H7 (cell line): ENCODE data around the gene DLST. TPM values are rescaled to one million over a fixed set of nuclear protein-coding genes. Genes with fewer than 3 reads are reported as not detected.

Source experiments
- DNase-seq: peaks from one replicate; pipeline ENCODE4 v3.0.0; 2012
- H3K27me3 ChIP-seq: 2 replicates; pipeline ENCODE4 v1.6.0; 2011; ENCODE audit warnings: mild to moderate bottlenecking, low read length; ENCODE audit not compliant: control insufficient read depth, insufficient read depth
- H3K36me3 ChIP-seq: replicated peaks from 2 replicates; pipeline ENCODE4 v1.5.1; 2011; ENCODE audit warnings: low read length; ENCODE audit not compliant: control insufficient read depth, insufficient read depth
- H3K4me3 ChIP-seq: 2 replicates; pipeline ENCODE4 v1.5.1; 2011; ENCODE audit warnings: low read depth, mild to moderate bottlenecking, control low read depth, low read length, moderate library complexity; ENCODE audit not compliant: insufficient read depth
- total RNA-seq: library from RNA; depleted of rRNA; stranded (reverse); fragments of >200 nt; shearing (Covaris generic); gene quantifications from 2 replicates; pipeline ENCODE4 v1.2.3, GENCODE V29; 2014

Gene DLST
- total RNA-seq, 1 experiment from 2014 or later: 71.0 TPM

- no peaks in the 10 kb centered on the region; the same call in 1 of the 2 replicates for H3K36me3 ChIP-seq
- H3K4me3 ChIP-seq: no peak overlapping the region
- no peaks in the 10 kb centered on the region for H3K27me3 ChIP-seq
- no peak for DNase-seq
Observed at GRCh38 chr14:74913393-74913910, 31.7 kb downstream of the DLST start.

- Histone ChIP-seq H3K36me3 (no peaks in the 10 kb centered on the region; the same call in 1 of the 2 replicates), H3K4me3 (no peak overlapping the region), H3K27me3 (no peaks in the 10 kb centered on the region)
- DNase-seq: peak; percentile 85
Observed at GRCh38 chr14:74913986-74914573, 32.4 kb downstream of the DLST start.

- Histone ChIP-seq H3K36me3 (peaks cover 3% of the 10 kb centered on the region), H3K4me3 (no peak overlapping the region), H3K27me3 (no peaks in the 10 kb centered on the region)
- DNase-seq: no peak
Observed at GRCh38 chr14:74915426-74915825, 33.7 kb downstream of the DLST start.

- no peak for DNase-seq
- Histone ChIP-seq H3K36me3 (peaks cover 3% of the 10 kb centered on the region), H3K4me3 (no peak overlapping the region), H3K27me3 (no peaks in the 10 kb centered on the region)
Observed at GRCh38 chr14:74915826-74916225, 34.1 kb downstream of the DLST start.

GRCh38 chr14:74917178-74917543 is 35.4 kb downstream of the DLST start:
- Histone ChIP-seq H3K27me3 (no peaks in the 10 kb centered on the region; the same call in 1 of the 2 replicates), H3K4me3 (no peak overlapping the region), H3K36me3 (peaks cover 3% of the 10 kb centered on the region)
- no peak for DNase-seq

- H3K27me3 ChIP-seq: peaks cover 2% of the 10 kb centered on the region; the same call in 1 of the 2 replicates
- peaks cover 3% of the 10 kb centered on the region for H3K36me3 ChIP-seq
- no peak for DNase-seq
Observed at GRCh38 chr14:74917646-74918081, 35.9 kb downstream of the DLST start.

GRCh38 chr14:74918380-74918779 is 36.7 kb downstream of the DLST start:
- no peak for DNase-seq
- Histone ChIP-seq H3K4me3 (no peak overlapping the region), H3K27me3 (peaks cover 2% of the 10 kb centered on the region; the same call in 1 of the 2 replicates), H3K36me3 (peaks cover 3% of the 10 kb centered on the region)

More at GRCh38 chr14:74917646-74918081, 35.9 kb downstream of the DLST start:
- no peak overlapping the region for H3K4me3 ChIP-seq

GRCh38 chr14:74919421-74920165 is 37.9 kb downstream of the DLST start:
- H3K27me3 ChIP-seq: peaks cover 2% of the 10 kb centered on the region; the same call in 1 of the 2 replicates
- no peak overlapping the region for H3K4me3 ChIP-seq
- no peak for DNase-seq
- peaks cover 3% of the 10 kb centered on the region for H3K36me3 ChIP-seq

GRCh38 chr14:74920281-74920680 is 38.6 kb downstream of the DLST start:
- H3K27me3 ChIP-seq: peaks cover 2% of the 10 kb centered on the region; the same call in 1 of the 2 replicates
- no peak for DNase-seq
- no peak overlapping the region for H3K4me3 ChIP-seq
- H3K36me3 ChIP-seq: peaks cover 3% of the 10 kb centered on the region

GRCh38 chr14:74921053-74921620 is 39.4 kb downstream of the DLST start:
- no peak for DNase-seq
- Histone ChIP-seq H3K36me3 (peaks cover 3% of the 10 kb centered on the region), H3K4me3 (no peak overlapping the region), H3K27me3 (peaks cover 2% of the 10 kb centered on the region; the same call in 1 of the 2 replicates)

- DNase-seq: no peak
- H3K4me3 ChIP-seq: peak overlapping the region; percentile 79
- peaks cover 2% of the 10 kb centered on the region; the same call in 1 of the 2 replicates for H3K27me3 ChIP-seq
- H3K36me3 ChIP-seq: peaks cover 3% of the 10 kb centered on the region
Observed at GRCh38 chr14:74921987-74922751, 40.5 kb downstream of the DLST start.

- Histone ChIP-seq H3K4me3 (peak within 1 kb of the TSS; percentile 79), H3K36me3 (peaks cover 3% of the 10 kb centered on the region), H3K27me3 (peaks cover 2% of the 10 kb centered on the region; the same call in 1 of the 2 replicates)
- DNase-seq: peak; percentile 99
Observed at GRCh38 chr14:74922752-74923401, 41.2 kb downstream of the DLST start, which contains the start of gene RPS6KL1. RPS6KL1 (minus strand) TSS chr14:74923260; CDS start chr14:74921541, 1,719 bp downstream.

- no peak for DNase-seq
- H3K36me3 ChIP-seq: peaks cover 3% of the 10 kb centered on the region
- no peak overlapping the region for H3K4me3 ChIP-seq
- peaks cover 2% of the 10 kb centered on the region; the same call in 1 of the 2 replicates for H3K27me3 ChIP-seq
Observed at GRCh38 chr14:74924061-74924460, 42.3 kb downstream of the DLST start.
